ENCODE measurements around the gene ANXA7.
"Not testable (repeated sequence)": the region's sequence is repeated elsewhere in the genome, so short reads cannot be mapped to it uniquely, and the experiment has no call there.

The ANXA7 gene

DNA sequence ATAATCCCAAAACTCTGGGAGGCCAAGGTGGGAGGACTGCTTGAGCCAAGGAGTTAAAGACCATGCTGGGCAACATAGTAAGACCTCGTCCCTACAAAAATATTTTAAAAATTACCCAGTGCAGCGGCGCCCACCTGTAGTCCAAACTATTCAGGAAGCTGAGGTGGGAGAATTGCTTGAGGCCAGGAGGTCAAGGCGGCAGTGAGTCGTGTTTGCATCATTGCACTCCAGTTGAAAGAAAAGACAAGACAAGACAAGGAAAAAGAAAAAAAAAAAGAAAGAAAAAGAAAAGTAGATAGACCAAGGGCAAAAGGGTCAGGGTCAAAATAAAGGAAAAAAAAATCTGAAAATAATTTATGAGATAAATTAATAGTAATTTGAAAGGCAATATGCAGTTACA lies 5.8 kb downstream of the ANXA7 start:
- DNase-seq (ENCODE audit: low read depth in 2 of 2), result no peak

- DNase-seq (ENCODE audit: low read depth in 2 of 2), result no peak
Measured at GRCh38 chr10:73407495-73407894, 6.4 kb downstream of the ANXA7 start.

- DNase-seq (ENCODE audit: low read depth in 2 of 2), result no peak
Measured at GRCh38 chr10:73406846-73407245, 7.0 kb downstream of the ANXA7 start.

DNA sequence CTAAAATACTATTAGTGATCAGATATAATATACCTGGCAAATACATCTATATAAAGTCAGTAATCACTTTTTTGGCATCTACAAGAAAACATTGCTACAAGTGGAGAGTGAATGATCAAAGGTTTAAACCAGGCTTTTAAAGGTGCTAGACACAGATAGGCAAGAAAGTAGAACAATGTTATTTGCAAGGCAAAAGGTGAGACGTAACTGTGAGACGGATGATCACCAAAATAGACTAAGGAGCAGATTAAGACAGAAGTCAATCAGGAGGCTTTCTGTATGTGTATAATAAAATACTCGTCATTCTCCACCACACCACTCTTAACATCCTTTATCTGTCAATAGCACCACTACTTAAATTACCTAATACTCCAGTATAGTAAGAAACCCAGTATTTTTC lies 8.3 kb downstream of the ANXA7 start:
- no peak for DNase-seq (ENCODE audit: low read depth in 2 of 2)

- no peak for DNase-seq (ENCODE audit: low read depth in 2 of 2)
Measured at GRCh38 chr10:73404690-73405089, 9.2 kb downstream of the ANXA7 start.

- DNase-seq (ENCODE audit: low read depth in 2 of 2), result no peak
Measured at GRCh38 chr10:73401636-73402035, 12.2 kb downstream of the ANXA7 start.

DNA sequence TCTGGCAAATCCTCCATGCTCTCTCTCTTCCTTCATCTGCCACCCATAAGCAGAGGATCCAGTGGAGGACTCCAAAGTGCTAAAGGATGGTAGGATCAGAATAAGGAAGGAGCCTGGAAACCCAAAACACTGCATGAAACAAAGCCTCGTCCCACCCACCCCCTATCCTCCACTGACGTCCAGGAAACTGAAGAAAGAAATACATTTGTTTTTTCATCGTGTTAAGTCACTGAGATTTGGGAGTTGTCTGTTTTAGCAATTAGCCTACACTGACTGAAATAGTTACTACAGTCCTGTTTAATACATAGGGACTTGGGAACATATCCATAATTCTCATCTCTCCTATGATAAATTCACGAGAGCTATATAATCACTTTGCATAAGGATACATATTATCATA lies 14.8 kb downstream of the ANXA7 start:
- DNase-seq (ENCODE audit: low read depth in 2 of 2), result no peak

DNA sequence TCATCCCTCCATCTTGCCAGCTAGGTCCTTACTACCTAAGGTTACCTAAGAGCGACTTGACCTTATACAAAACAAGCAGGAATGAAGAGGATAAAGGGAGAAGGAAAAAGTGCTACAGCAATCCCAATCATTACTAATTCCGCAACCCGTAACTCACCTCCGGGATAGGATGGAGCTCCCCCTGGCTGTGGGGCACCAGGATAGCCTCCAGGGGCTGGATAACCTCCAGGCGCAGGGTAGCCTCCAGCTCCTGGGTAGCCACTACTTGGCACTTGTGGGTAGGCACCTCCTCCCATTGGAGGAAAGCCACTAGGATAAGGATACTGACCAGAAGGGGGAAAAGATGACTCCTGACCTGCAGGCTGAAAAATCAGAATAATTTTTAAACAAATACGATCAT lies 15.8 kb downstream of the ANXA7 start:
- no peak for DNase-seq (ENCODE audit: low read depth in 2 of 2)

GRCh38 chr10:73394325-73394724 lies 19.5 kb downstream of the ANXA7 start:
- DNase-seq (ENCODE audit: low read depth in 2 of 2), result not testable (repeated sequence)

DNA sequence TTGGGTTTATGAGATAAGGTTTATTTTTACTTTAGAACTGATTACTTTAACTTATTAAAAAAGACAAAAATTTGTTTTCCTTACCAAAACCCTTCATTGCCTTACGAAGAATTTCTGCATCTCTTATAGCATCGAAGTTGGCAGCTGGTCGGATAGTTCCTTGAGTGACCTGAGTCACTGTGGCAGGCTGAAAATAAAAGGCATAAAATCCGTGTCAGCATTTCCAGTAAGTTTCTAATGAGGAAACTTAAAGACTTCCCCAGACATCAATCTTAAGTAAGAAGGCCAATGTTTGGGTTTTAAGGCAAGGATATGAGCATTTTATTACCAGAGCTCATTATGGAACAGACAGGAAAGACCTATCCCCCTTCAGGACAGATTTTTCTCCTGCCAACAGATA lies 25.6 kb downstream of the ANXA7 start:
- no peak for DNase-seq (ENCODE audit: low read depth in 2 of 2)

DNA sequence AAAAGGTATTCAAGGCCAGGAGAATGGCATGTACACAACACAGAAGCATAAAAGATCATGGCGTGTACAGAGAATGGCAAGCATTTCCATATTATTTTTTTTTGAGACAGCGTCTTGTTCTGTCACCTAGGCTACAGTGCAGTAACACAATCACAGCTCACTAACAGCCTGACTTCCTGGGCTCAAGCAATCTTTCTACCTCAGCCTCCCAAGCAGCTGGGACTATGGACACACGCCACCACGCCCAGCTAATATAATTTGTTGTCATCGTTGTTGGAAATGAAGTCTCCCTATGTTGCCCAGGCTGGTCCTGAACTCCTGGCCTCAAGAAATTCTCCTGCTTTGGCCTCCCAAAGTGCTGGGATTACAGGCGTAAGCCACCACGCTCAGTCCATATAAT lies 27.3 kb downstream of the ANXA7 start:
- no peak for DNase-seq (ENCODE audit: low read depth in 2 of 2)

GRCh38 chr10:73379064-73379748 lies 34.7 kb downstream of the ANXA7 start:
- DNase-seq (ENCODE audit: low read depth in 2 of 2), result no peak

GRCh38 chr10:73376679-73377078 lies 37.2 kb downstream of the ANXA7 start:
- no peak for DNase-seq (ENCODE audit: low read depth in 2 of 2)

- no peak for DNase-seq (ENCODE audit: low read depth in 2 of 2)
Measured at GRCh38 chr10:73368238-73368637, 45.6 kb downstream of the ANXA7 start.

DNA sequence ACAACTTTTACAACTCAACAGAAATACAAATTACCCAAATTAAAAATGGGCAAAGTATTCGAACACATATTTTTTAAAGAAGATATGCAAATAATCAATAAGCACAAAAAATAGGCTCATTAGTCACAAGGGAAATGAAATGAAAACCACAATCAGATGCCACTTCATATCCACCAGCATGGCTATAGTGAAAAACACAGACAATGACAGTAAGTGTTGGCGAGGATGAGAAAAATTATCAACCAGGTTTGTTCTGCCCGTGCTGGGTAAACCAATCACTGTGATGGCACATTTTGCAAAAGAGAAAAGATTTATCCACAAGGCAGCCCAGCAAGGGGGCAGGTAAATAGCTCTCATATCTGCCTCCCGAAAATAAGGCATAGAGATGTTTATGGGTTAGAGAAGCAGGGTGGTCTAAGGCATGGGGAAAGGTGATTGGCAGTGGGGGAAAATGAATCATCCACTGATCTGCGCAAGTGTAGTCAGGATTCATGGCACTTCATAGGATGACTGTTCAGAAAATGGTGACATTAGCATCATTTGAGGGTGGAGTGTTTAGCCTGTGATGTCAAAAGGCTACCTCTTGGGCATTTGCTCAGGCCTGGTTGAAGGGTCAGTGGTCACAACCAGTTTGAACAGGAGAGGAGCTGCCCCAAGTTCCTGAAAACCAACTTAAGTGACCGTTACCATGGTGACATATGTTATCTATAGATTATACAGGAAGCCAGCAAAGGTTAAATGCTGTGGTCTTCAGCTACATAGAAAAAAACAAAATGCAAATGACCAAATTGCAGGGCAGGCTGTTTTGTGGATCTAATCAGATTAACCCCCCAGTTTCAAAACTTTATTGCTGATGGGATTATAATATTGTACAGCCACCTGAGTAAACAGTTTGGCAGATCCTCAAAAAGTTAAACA lies 47.2 kb downstream of the ANXA7 start:
- no peak for DNase-seq (ENCODE audit: low read depth in 2 of 2)

DNA sequence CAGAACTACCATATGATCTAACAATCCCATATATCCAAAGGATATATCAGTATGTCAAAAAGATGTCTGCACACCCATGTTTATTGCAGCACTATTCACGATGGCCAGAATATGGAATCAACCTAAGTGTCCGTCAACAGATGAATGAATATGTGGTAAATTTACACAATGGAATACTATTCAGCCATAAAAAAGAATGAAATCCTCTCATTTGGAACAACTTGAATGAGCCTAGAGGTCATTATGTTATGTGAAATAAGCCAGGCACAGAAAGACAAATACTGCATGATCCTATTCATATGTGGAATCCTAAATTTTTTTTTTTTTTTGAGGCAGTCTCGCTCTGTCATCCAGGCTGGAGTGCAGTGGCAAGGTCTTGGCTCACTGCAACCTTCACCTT lies 48.9 kb downstream of the ANXA7 start:
- no peak for DNase-seq (ENCODE audit: low read depth in 2 of 2)

GRCh38 chr10:73359492-73359891 lies 54.4 kb downstream of the ANXA7 start:
- no peak for DNase-seq (ENCODE audit: low read depth in 2 of 2)

- peak; percentile 82 for DNase-seq (ENCODE audit: low read depth in 2 of 2)
Measured at GRCh38 chr10:73358331-73359279, 55.3 kb downstream of the ANXA7 start, which contains the start of gene CFAP70. Gene CFAP70, minus strand, starts transcription at chr10:73358864. Its CDS starts 4,068 bp downstream, at chr10:73354796.

DNA sequence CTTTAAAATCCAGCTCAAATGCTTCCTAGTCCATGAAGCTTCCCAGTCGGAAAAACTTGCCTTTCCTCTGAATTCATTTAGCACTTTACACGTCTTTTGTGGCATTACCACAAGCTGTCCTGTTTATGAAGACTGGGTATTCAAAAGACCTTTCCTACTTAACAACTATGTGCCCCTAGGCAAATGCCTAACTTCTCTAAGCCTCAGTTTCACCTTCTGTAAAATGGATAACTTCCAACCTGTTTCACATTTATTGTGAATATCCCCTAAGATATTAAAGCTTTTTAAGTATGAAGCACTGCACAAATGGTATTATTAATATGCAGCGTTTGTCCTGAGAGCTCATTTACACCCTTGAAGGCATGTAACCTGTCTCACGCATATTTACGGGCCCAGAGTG lies 56.0 kb downstream of the ANXA7 start:
- DNase-seq (ENCODE audit: low read depth in 2 of 2), result no peak

- DNase-seq (ENCODE audit: low read depth in 2 of 2), result no peak
Measured at GRCh38 chr10:73357166-73357565, 56.7 kb downstream of the ANXA7 start.

DNA sequence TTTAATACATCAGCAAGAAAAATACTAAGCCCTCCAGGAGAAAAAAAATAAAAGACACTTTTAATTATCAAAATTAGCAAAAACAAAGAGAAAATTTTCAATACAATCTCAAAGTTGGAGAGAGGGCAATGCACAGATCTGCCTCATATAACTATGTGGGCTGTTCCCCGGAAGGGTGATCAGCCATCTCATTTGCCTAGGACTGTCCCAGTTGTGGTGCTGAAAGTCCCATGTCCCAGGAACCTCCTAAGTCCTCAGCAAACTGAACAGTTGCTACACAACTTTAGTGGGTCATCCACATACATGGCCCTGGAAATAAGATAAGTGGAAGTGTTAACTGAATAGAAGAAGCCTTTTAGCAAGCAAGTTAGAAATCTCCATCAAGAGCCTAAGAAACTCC lies 69.6 kb downstream of the ANXA7 start:
- DNase-seq (ENCODE audit: low read depth in 2 of 2), result no peak

DNA sequence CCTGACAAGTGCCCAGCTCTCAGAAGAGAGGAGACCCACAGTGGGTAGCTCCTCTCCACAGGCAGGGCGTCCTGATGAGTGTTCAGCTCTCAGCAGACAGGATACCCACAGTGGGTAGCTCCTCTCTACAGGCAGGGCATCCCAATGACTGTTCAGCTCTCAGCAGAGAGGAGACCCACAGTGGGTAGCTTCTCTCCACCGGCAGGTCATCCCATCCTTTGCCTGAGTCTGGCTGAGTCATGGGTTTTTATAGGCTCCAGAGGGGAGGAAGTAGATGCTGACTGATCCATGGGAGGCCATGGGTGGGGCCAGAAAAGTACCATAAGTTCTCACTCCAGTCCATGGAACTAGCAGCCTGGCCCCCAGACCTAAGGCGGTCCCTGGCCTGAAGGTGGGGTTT lies 73.7 kb downstream of the ANXA7 start:
- no peak for DNase-seq (ENCODE audit: low read depth in 2 of 2)
